ENCODE data around the gene FANCI. TPM values are rescaled to one million over a fixed set of nuclear protein-coding genes. Genes with fewer than 3 reads are reported as not detected.

The FANCI gene
- total RNA-seq, 2 donors from 2014 or later, result 1.0 to 7.3 TPM

GRCh38 chr15:89206908-89207331 is 36.9 kb upstream of the FANCI start:
- no peak overlapping the region for H3K27ac ChIP-seq
- H3K4me3 ChIP-seq, result no peak overlapping the region
- peak; percentile 87 for ATAC-seq
- H3K9me3 ChIP-seq, result no peaks in the 10 kb centered on the region
- peaks cover 23% of the 10 kb centered on the region for H3K4me1 ChIP-seq
- H3K36me3 ChIP-seq (replicated peaks in 1 of 2; ENCODE audit: insufficient read depth in 1 of 2, low read depth in 2 of 2), result no peaks in the 10 kb centered on the region
- intact Hi-C loops (cut with DNase I), result no loop called here
- 0 to 2% methylated on average over 13 to 14 of the region's 14 CpGs for WGBS, 2 donors
- H3K27me3 ChIP-seq, result no peaks in the 10 kb centered on the region
- TF ChIP-seq CTCF (IDR thresholded peaks at IDR 0.05) (peak; percentile 86 to 99 (median 89)), POLR2A (IDR thresholded peaks at IDR 0.05) (no peak)
- peak; percentile 77 to 88 (median 80) for DNase-seq

DNA sequence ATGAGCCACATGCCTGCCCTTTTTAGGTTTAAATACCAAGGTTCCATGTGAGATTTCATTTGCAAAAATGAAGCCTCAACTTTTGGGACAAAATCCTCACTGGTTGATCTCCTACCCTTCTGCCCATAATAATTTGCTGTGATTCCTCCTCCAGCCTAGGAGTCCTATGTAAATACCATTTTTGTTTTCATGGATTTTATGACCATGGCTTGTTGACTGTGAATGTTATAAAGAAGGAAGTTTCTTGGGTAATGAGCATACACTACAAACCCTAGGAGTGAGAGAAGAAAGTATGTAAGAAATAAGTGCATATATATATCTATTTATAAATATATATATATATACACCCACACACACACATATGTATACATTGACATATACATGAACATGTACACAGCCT is 35.5 kb upstream of the FANCI start:
- no peak for TF ChIP-seq POLR2A (IDR thresholded peaks at IDR 0.05)
- no peak for TF ChIP-seq CTCF (IDR thresholded peaks at IDR 0.05)
- H3K27ac ChIP-seq, result no peak overlapping the region
- H3K27me3 ChIP-seq, result no peaks in the 10 kb centered on the region
- DNase-seq, result no peak
- H3K36me3 ChIP-seq (replicated peaks in 1 of 2; ENCODE audit: insufficient read depth in 1 of 2, low read depth in 2 of 2), result no peaks in the 10 kb centered on the region
- no peaks in the 10 kb centered on the region for H3K9me3 ChIP-seq
- peaks cover 23% of the 10 kb centered on the region for H3K4me1 ChIP-seq
- no peak for ATAC-seq
- intact Hi-C loops (cut with DNase I), result no loop called here
- no peak overlapping the region for H3K4me3 ChIP-seq

- TF ChIP-seq CTCF (IDR thresholded peaks at IDR 0.05) (no peak), POLR2A (IDR thresholded peaks at IDR 0.05) (no peak)
- ATAC-seq, result no peak
- H3K27ac ChIP-seq, result no peak overlapping the region
- no peak overlapping the region for H3K4me3 ChIP-seq
- intact Hi-C loops (cut with DNase I), result no loop called here
- H3K27me3 ChIP-seq, result no peaks in the 10 kb centered on the region
- no peaks in the 10 kb centered on the region for H3K9me3 ChIP-seq
- H3K36me3 ChIP-seq (replicated peaks in 1 of 2; ENCODE audit: insufficient read depth in 1 of 2, low read depth in 2 of 2), result no peaks in the 10 kb centered on the region
- DNase-seq, result no peak
- 50 to 72% methylated on average over 1 of the region's 1 CpG for WGBS, 2 donors
- peaks cover 23% of the 10 kb centered on the region for H3K4me1 ChIP-seq
Measured at GRCh38 chr15:89209057-89209456, 34.7 kb upstream of the FANCI start.

DNA sequence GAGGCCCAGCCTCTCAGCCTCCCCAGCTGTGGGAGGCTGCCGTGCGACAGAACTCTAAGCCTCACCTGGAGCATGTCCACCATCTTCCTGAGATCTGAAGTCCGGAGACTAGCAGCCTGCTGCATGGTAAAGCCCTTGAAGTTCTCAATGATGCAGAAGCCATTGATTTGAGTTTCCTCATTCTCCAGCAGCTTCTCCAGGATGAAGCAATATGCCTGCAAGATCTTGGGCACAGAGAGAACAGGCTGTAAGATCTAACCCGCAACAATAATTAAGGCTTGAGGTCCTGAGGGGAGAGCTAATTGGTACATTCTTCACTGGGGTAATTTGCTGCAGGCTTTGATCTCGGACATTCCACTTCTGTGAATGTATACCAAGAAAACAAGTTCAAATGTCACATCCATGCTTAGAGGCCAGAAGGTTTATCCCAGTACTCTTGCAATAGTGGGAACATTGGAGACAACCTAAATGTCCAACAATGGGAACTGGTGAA is 32.1 kb upstream of the FANCI start:
- Histone ChIP-seq H3K36me3 (replicated peaks in 1 of 2; ENCODE audit: insufficient read depth in 1 of 2, low read depth in 2 of 2) (no peaks in the 10 kb centered on the region), H3K27me3 (no peaks in the 10 kb centered on the region), H3K4me3 (no peak overlapping the region), H3K4me1 (peaks cover 9% of the 10 kb centered on the region), H3K27ac (no peak overlapping the region), H3K9me3 (no peaks in the 10 kb centered on the region)
- no peak for ATAC-seq
- intact Hi-C loops (cut with DNase I), result no loop called here
- 77% methylated on average over 5 of the region's 5 CpGs for WGBS, 2 donors
- no peak for DNase-seq
- TF ChIP-seq CTCF (IDR thresholded peaks at IDR 0.05) (no peak), POLR2A (IDR thresholded peaks at IDR 0.05) (no peak)

GRCh38 chr15:89215627-89216026 is 28.2 kb upstream of the FANCI start:
- no peak overlapping the region for H3K27ac ChIP-seq
- TF ChIP-seq CTCF (IDR thresholded peaks at IDR 0.05) (no peak), POLR2A (IDR thresholded peaks at IDR 0.05) (no peak)
- H3K36me3 ChIP-seq (replicated peaks in 1 of 2; ENCODE audit: insufficient read depth in 1 of 2, low read depth in 2 of 2), result no peaks in the 10 kb centered on the region
- no peaks in the 10 kb centered on the region for H3K9me3 ChIP-seq
- ATAC-seq (no peak), DNase-seq (no peak)
- H3K4me3 ChIP-seq, result no peak overlapping the region
- intact Hi-C loops (cut with DNase I), result no loop called here
- 69 to 72% methylated on average over 2 of the region's 2 CpGs for WGBS, 2 donors
- no peaks in the 10 kb centered on the region for H3K4me1 ChIP-seq
- no peaks in the 10 kb centered on the region for H3K27me3 ChIP-seq

Data from body of pancreas (tissue), 4 donors.